ENCODE measurements around the gene PARP12. TPM values are rescaled to one million over a fixed set of nuclear protein-coding genes. Genes with fewer than 3 reads are reported as not detected.

Gene PARP12
- total RNA-seq, 1 donor from 2014 or later: 2.9 TPM

DNA sequence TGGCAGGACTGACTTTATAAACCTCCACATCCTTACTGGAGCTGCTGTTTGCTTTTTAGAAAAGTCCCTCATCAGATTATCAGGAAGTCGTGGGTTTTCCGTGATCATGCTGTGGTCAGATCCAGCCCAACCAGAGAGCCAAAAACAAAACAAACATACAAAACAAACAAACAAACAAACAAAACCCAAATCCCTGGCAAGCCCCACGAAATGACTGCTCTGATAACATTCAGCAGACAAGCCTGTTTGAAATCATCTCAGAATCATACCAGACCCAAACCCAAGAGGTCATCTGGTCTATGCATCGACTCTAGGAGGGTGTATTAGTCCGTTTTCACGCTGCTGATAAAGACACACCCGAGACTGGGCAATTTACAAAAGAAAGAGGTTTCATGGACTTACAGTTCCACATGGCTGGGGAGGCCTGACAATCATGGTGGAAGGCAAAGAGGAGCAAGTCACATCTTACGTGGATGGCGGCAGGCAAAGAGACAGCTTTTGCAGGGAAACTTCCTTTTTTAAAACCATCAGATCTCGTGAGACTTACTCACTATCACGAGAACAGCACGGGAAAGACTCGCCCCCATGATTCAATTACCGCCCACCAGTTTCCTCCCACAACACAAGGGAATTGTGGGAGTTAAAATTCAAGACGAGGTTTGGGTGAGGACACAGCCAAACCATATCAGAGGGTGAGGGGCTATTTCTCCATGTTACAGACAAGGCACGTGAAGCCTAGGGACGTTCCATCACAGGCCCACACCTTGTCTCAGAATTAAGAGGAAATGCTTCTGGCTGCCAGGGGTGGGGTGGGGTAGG lies 85.7 kb downstream of the PARP12 start:
- Mint-ChIP-seq H3K36me3 (ENCODE audit: low read depth) (no peaks in the 10 kb centered on the region), H3K27me3 (ENCODE audit: low read depth) (no peaks in the 10 kb centered on the region), H3K9me3 (no peaks in the 10 kb centered on the region), H3K27ac (ENCODE audit: unreplicated experiment) (no peak overlapping the region), H3K4me1 (peaks cover 17% of the 10 kb centered on the region), H3K4me3 (no peak overlapping the region)
- DNase-seq (ENCODE audit: low read depth, low spot score): no peak
- TF ChIP-seq, protein P1, sequence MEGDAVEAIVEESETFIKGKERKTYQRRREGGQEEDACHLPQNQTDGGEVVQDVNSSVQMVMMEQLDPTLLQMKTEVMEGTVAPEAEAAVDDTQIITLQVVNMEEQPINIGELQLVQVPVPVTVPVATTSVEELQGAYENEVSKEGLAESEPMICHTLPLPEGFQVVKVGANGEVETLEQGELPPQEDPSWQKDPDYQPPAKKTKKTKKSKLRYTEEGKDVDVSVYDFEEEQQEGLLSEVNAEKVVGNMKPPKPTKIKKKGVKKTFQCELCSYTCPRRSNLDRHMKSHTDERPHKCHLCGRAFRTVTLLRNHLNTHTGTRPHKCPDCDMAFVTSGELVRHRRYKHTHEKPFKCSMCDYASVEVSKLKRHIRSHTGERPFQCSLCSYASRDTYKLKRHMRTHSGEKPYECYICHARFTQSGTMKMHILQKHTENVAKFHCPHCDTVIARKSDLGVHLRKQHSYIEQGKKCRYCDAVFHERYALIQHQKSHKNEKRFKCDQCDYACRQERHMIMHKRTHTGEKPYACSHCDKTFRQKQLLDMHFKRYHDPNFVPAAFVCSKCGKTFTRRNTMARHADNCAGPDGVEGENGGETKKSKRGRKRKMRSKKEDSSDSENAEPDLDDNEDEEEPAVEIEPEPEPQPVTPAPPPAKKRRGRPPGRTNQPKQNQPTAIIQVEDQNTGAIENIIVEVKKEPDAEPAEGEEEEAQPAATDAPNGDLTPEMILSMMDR (conservative IDR thresholded peaks at IDR 0.05): no peak

DNA sequence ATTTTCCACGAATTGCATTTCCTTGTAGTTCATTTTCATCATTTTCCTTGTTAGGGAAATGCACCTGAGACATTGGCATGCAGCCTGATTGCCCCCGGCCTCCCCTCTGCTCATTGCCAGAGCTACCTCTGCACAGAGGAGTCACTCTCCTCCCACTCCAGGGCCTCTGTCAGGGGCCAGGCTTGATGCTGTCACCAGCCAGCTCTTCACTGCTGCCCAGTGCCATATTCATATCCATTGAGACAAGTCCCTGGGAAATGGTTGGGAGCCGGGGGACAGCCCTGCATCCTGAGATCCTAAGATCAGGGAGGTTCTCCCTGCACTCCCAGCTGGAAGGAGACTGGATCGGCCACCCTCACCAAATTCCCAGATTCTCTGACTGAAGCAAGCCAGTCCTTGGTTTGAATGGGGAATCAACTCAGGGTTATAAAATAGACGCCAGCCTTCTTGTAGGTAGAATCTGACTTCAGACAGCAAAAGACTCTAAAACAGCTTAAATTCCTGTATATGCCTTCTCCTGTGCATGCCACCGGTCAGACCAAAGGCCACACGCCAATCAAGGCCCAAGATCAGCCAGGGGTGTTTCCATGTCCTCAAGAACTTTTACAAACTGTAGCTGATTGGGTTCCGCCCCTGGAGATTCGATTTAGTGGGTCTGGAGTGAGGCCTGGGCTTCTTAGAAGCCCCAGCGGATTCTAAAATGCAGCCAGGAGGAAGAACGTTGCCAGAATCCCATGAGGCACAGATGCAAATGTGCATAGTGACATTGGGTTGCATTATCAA lies 86.5 kb downstream of the PARP12 start:
- Mint-ChIP-seq H3K4me3 (no peak overlapping the region), H3K9me3 (no peaks in the 10 kb centered on the region), H3K27me3 (ENCODE audit: low read depth) (no peaks in the 10 kb centered on the region), H3K36me3 (ENCODE audit: low read depth) (no peaks in the 10 kb centered on the region), H3K27ac (ENCODE audit: unreplicated experiment) (no peak overlapping the region), H3K4me1 (peaks cover 18% of the 10 kb centered on the region)
- DNase-seq (ENCODE audit: low read depth, low spot score): no peak
- TF ChIP-seq, protein P1 (conservative IDR thresholded peaks at IDR 0.05): no peak

DNA sequence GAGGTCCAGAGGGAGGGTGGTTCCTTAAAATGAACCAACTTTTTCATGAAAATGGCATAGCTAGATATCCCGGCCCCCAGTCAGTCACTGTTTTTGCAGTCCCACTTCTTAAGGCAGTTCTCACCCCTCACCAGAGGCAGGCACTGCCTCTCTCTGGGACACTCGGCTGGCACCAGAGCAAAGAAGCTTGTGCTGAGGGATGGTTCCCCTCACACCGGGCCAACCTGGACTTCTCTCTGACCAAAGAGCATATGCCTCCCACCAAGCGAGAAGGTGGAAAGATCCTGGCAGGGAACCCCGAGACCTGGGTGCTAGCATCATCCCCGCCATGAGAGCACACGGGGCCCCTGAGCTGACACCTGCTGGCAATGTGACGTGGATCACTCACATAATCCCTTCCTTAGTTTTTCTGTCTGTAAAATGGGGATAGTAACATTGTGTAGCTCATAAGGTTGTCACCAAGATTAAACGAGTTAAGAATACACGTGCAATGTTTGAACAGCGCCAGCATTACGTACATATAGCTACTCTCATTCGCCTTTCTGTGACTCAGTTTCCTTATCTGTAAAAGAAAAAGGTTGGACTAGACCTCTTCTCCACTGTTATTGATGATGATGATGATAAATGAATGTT lies 88.5 kb downstream of the PARP12 start:
- H3K27me3 Mint-ChIP-seq (ENCODE audit: low read depth): no peaks in the 10 kb centered on the region

More for the DNA sequence above, 88.5 kb downstream of the PARP12 start:
- no peak for DNase-seq (ENCODE audit: low read depth, low spot score)
- no peaks in the 10 kb centered on the region for H3K9me3 Mint-ChIP-seq
- H3K4me1 Mint-ChIP-seq: peaks cover 25% of the 10 kb centered on the region
- TF ChIP-seq, protein P1 (conservative IDR thresholded peaks at IDR 0.05): no peak
- H3K4me3 Mint-ChIP-seq: no peak overlapping the region
- H3K36me3 Mint-ChIP-seq (ENCODE audit: low read depth): no peaks in the 10 kb centered on the region
- no peak overlapping the region for H3K27ac Mint-ChIP-seq (ENCODE audit: unreplicated experiment)

Other genes starting within 250 kb of the PARP12 start
- gene TBXAS1, start 233.7 kb downstream of the PARP12 start, total RNA-seq: 4.1 and 5.7 TPM in 2 replicates
- 4.9 and 5.2 TPM in 2 replicates for gene KDM7A, start 114.0 kb upstream of the PARP12 start, total RNA-seq